Fibroblast of lung (primary cell): ENCODE measurements around the gene LYPD5.

Source experiments
- CTCF ChIP-seq, 2 donors: IDR thresholded peaks in 1 of 2; conservative IDR thresholded peaks in 1 of 2; 1 replicate in 1 of 2; 2 replicates in 1 of 2; pipeline ENCODE4 v1.5.1; 2011 to 2012; ENCODE audit warnings: low read length in 2 of 2, control low read depth in 1 of 2, inconsistent platforms in 1 of 2, low read depth in 1 of 2, mild to moderate bottlenecking in 1 of 2
- EZH2 ChIP-seq: IDR thresholded peaks from 2 replicates; pipeline ENCODE4 v1.5.1; 2012; ENCODE audit warnings: low read length, control low read depth, mild to moderate bottlenecking; ENCODE audit errors: missing control alignments

DNA sequence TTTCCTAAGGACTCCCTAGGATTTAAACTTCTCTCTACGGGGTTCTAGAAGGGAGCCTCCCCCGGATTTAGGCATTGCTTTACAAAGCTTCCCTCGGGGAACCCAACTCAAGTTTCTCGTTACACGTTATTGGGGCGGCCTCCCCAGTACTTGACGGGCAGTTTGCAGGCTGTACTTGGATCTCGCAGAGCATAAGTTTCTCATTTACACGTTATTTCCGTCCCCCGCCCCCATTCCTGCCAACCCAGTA, 48.1 kb downstream of the LYPD5 start:
- TF ChIP-seq CTCF (conservative IDR thresholded peaks at IDR 0.05 in 1 of 2, IDR thresholded peaks at IDR 0.05 in 1 of 2; ENCODE audit: low read depth in 1 of 2, low read length in 2 of 2), result no peak
- TF ChIP-seq EZH2, result no peak
